Measurements from ENCODE around the gene IL6. TPM values are rescaled to one million over a fixed set of nuclear protein-coding genes. Genes with fewer than 3 reads are reported as not detected.

IL6 gene
- total and polyA plus RNA-seq, 9 of the 15 experiments (the other 6 are each of a cell fraction or from before 2014, with no cell fraction given): 0.76 to 2.9 (median 1.5) TPM

DNA sequence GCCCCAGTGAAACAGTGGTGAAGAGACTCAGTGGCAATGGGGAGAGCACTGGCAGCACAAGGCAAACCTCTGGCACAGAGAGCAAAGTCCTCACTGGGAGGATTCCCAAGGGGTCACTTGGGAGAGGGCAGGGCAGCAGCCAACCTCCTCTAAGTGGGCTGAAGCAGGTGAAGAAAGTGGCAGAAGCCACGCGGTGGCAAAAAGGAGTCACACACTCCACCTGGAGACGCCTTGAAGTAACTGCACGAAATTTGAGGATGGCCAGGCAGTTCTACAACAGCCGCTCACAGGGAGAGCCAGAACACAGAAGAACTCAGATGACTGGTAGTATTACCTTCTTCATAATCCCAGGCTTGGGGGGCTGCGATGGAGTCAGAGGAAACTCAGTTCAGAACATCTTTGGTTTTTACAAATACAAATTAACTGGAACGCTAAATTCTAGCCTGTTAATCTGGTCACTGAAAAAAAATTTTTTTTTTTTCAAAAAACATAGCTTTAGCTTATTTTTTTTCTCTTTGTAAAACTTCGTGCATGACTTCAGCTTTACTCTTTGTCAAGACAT, 574 bp upstream of the IL6 start (continued):
- TF ChIP-seq, protein P1, sequence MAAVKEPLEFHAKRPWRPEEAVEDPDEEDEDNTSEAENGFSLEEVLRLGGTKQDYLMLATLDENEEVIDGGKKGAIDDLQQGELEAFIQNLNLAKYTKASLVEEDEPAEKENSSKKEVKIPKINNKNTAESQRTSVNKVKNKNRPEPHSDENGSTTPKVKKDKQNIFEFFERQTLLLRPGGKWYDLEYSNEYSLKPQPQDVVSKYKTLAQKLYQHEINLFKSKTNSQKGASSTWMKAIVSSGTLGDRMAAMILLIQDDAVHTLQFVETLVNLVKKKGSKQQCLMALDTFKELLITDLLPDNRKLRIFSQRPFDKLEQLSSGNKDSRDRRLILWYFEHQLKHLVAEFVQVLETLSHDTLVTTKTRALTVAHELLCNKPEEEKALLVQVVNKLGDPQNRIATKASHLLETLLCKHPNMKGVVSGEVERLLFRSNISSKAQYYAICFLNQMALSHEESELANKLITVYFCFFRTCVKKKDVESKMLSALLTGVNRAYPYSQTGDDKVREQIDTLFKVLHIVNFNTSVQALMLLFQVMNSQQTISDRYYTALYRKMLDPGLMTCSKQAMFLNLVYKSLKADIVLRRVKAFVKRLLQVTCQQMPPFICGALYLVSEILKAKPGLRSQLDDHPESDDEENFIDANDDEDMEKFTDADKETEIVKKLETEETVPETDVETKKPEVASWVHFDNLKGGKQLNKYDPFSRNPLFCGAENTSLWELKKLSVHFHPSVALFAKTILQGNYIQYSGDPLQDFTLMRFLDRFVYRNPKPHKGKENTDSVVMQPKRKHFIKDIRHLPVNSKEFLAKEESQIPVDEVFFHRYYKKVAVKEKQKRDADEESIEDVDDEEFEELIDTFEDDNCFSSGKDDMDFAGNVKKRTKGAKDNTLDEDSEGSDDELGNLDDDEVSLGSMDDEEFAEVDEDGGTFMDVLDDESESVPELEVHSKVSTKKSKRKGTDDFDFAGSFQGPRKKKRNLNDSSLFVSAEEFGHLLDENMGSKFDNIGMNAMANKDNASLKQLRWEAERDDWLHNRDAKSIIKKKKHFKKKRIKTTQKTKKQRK (IDR thresholded peaks at IDR 0.05; ENCODE audit: borderline replicate concordance, low read depth, low read length): no peak
- TF ChIP-seq, protein P2, sequence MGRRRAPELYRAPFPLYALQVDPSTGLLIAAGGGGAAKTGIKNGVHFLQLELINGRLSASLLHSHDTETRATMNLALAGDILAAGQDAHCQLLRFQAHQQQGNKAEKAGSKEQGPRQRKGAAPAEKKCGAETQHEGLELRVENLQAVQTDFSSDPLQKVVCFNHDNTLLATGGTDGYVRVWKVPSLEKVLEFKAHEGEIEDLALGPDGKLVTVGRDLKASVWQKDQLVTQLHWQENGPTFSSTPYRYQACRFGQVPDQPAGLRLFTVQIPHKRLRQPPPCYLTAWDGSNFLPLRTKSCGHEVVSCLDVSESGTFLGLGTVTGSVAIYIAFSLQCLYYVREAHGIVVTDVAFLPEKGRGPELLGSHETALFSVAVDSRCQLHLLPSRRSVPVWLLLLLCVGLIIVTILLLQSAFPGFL (CRISPR knock-in tag; IDR thresholded peaks at IDR 0.05): peak; percentile 66; the same call in 1 of the 2 replicates

DNA sequence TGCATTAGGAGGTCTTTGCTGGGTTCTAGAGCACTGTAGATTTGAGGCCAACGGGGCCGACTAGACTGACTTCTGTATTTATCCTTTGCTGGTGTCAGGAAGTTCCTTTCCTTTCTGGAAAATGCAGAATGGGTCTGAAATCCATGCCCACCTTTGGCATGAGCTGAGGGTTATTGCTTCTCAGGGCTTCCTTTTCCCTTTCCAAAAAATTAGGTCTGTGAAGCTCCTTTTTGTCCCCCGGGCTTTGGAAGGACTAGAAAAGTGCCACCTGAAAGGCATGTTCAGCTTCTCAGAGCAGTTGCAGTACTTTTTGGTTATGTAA, 675 bp downstream of the IL6 start:
- no peak for ATAC-seq

More for the DNA sequence above, 675 bp downstream of the IL6 start:
- no peaks in the 10 kb centered on the region for H3K9me3 ChIP-seq (replicated peaks; ENCODE audit: control insufficient read depth, insufficient read depth, low read depth, low read length)
- 27% methylated on average over 3 of the region's 3 CpGs for WGBS (ENCODE audit: insufficient coverage, low coverage, missing lambda C conversion rate)
- TF ChIP-seq ZNF696 (CRISPR knock-in tag; conservative IDR thresholded peaks at IDR 0.05) (no peak), ZNF766 (CRISPR knock-in tag; conservative IDR thresholded peaks at IDR 0.05) (0 out of 2 replicates have a peak, but pooled peaks have one; percentile 31), SMARCC2 (IDR thresholded peaks at IDR 0.05; ENCODE audit: low read depth) (0 out of 2 replicates have a peak, but pooled peaks have one; percentile 5)
- peak overlapping the region; percentile 89 for H2AFZ ChIP-seq (ENCODE audit: low read depth, low read length)
- peak overlapping the region; percentile 43 to 89; a peak in 3 of 4 replicates for H3K9ac ChIP-seq (ENCODE audit: insufficient read depth in 1 of 2, low read depth in 2 of 2, low read length in 2 of 2)
- FAIRE-seq (no peak), DNase-seq (ENCODE audit: extremely low read depth in 1 of 4, low spot score in 3 of 4) (no peak)
- H3K4me3 ChIP-seq: peak overlapping the region; percentile 33
- no peaks in the 10 kb centered on the region for H3K36me3 ChIP-seq (ENCODE audit: control insufficient read depth, insufficient read depth, low read length)
- POLR2A ChIA-PET: interaction anchor here (0.7 to 2.7 kb wide), 7 partner anchors 10 to 165 kb away, joined by 3 to 11 read pairs (median 4); no protein-coding TSS in a partner anchor
- intact Hi-C loops (cut with micrococcal nuclease) (loop anchor here (1.0 to 5.0 kb wide), 6 partner anchors 45 to 345 kb away; no protein-coding TSS in a partner anchor), in situ Hi-C loops (cut with MboI) (loop anchor here (25.0 kb wide), 1 partner anchor 615 kb away; no protein-coding TSS in a partner anchor)
- TSS peak; percentile 31 for BruUV-seq (replicated peaks)
- H3K9me1 ChIP-seq (ENCODE audit: control insufficient read depth, insufficient read depth, low read length): no peaks in the 10 kb centered on the region
- no peak overlapping the region for H3K27ac ChIP-seq (ENCODE audit: extremely low read depth, low read depth, low read length)
- H3K4me1 ChIP-seq (replicated peaks in 1 of 2; ENCODE audit: control insufficient read depth in 2 of 2, insufficient read depth in 2 of 2, low read length in 2 of 2): peaks cover 16 to 53% of the 10 kb centered on the region in 2 experiments
- H3K79me2 ChIP-seq (ENCODE audit: control insufficient read depth, insufficient read depth, low read length): peaks cover 2% of the 10 kb centered on the region; the same call in 1 of the 3 replicates
- no peaks in the 10 kb centered on the region for H4K20me1 ChIP-seq (replicated peaks; ENCODE audit: control insufficient read depth, insufficient read depth, low read length)
- H3K4me2 ChIP-seq (ENCODE audit: insufficient read depth, low read length): peak overlapping the region; percentile 75
- no peaks in the 10 kb centered on the region for H3K27me3 ChIP-seq (ENCODE audit: control insufficient read depth in 2 of 2, insufficient read depth in 2 of 2, low read length in 2 of 2)
- CTCF ChIA-PET (ENCODE audit: low intra/inter-chr PET ratio): interaction anchor here (0.5 to 3.4 kb wide), 5 partner anchors 71 to 328 kb away, joined by 4 to 52 read pairs (median 11); no protein-coding TSS in a partner anchor
